Stimulated activated CD4-positive, alpha-beta T cell treated with anti-CD3 and anti-CD28 coated beads, Interleukin-15, amount 100 ng/mL, for 48 hours (primary cell): Measurements from ENCODE around the gene SEMA5A.

Experiments
- DNase-seq, 2 donors: peaks; one replicate each; pipeline ENCODE4 v3.0.0-alpha.2; 2020; ENCODE audit warnings: low read depth in 2 of 2

SEMA5A gene

DNA sequence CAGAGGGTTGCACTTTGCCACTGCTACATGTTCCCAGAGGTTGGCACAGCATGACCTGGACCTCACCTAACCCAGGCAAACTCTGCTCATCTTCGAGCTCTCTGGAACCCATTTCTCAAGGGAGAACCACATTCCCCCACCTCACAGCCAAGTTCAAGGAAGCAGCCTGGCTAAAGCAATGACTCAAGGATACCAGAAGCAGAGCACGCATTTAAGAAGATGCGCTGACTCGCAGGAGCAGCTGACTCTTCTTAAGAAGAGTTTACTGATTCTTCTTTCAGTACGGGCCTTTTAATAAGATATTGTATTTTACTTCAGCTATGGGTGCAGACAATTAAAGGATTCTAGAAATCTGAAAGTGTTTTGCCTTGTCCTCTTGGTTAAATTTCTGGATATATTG lies 4.1 kb upstream of the SEMA5A start:
- no peak for DNase-seq

DNA sequence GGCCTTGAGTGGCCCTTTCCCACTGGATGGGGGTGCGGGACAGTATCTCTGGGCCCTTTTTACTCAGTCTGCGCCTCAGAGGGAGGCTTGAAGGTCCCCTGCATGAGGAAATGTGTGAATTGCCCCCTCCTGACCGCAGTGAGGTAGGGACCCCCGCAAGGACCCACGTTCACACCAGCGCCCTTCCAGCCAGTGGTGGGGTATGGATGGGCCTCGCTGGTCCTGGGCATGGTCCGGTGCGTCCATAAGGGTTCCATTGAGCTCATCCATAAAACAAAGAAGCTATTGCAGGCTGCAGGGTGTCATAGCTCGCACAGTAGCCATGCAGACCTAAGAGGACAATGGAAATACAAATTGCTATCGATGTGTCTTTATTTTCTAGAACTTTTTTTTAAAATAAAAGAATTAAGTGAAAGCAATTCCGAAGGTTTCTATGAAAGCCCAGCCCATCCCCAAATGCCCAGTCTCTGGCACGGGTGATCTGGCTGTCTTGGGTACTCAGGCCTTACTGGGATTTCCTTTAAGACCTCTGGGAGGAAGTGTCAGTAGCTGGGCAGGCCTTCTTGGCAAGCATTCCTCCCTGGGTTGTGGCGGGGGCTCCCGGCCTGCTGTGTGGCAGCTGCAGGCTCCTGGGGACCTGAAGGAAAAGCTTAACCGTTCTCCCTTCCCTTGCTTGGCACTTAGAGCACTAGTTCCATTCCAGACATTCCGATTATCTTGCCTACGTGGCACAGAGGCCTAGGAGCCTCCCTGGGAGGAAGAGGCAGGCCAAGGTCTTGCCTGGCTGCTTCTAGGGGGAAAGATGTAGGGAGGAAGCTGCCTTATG lies 1.5 kb upstream of the SEMA5A start:
- no peak for DNase-seq

DNA sequence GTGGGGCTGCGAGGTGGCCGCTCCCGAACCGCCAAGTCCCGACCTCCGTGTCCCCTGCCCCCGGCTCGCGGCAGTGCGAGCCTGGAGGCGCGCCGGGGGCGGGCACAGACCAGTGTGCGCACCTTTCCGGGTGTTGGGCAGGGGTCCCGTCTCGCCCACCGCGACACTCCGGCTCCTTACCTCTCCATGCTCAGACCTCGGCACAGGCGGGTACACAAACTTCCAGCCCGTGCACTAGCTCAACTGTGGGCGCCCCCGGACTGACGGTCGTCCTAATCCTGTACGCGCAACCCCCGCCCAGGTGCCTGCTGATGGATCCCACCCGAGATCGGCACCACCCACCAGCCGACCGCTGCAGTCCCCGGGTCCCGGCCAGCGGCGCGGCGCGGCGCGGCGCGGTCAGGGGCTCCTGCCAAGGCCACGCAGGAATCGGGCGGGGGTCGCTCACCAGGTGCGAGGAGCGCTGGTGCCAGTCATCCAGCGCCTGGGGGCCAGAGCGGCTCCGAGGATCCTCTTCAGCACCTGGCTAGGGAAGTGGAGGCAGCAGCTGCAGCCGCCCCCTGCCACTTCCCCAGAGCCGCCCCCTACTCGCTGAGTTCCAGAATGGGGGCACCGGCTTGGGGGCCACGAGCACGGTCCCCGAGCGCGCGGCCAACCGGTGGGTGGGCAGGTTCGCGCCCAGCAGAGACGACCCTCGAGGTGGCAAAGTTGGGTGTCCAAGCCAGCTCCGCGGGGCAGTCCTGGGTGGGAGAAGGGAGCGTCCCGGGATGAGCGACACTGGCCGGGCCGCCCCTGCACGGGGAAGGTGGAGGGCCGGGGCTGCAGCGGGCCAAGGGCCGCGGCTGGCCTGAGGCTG lies 511 bp downstream of the SEMA5A start:
- DNase-seq, result no peak

DNA sequence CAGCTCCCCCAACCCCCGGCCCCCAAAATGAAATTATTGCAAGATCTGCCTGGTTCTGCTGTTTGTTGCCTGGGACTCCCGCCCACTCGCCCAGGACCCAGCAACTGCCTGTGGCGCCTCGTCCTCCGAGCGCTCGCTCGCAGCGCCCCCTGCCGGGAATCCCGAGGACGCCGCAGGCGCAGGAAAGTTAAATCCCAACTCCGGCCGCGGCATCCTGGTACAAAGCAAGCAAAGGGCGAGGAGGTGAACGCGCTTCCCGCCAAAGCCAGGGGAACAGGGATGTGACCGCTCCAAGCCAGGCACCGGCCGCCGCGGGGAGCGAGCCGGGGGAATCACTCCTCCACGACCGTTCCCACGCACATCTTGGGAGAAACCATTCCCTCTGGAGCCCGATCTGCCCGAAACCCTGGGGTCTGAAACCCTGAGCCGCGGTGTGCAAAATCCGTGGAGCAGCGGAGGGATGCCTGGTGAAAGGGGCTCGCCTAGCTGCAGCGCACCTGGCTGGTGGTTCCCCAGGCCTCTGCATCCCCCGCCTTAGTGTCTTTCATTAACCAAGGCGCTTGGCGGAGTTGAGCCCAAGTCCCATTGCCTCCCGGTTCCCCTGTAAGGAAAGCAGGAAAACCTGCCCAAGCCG lies 1.3 kb downstream of the SEMA5A start:
- DNase-seq, result peak; percentile 15 to 44

DNA sequence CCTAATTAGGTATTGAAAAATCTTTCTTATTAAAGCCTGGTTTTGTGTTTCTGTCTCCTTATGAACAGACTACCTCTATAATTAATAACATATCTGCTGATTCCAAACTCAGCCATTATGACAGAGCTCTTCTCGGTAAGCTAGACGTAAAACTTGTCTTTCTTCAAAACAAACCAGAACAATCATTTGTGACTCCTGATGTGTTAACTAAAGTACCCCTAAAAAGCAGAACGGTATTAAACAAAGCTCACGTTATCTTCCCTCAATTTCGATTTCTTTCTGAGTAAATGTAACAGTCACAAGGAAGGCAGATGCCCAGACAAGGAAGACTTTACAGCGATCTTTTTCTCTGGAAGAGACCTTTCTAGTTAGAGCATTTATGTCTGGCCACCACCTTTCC lies 1.8 kb downstream of the SEMA5A start:
- DNase-seq, result no peak

DNA sequence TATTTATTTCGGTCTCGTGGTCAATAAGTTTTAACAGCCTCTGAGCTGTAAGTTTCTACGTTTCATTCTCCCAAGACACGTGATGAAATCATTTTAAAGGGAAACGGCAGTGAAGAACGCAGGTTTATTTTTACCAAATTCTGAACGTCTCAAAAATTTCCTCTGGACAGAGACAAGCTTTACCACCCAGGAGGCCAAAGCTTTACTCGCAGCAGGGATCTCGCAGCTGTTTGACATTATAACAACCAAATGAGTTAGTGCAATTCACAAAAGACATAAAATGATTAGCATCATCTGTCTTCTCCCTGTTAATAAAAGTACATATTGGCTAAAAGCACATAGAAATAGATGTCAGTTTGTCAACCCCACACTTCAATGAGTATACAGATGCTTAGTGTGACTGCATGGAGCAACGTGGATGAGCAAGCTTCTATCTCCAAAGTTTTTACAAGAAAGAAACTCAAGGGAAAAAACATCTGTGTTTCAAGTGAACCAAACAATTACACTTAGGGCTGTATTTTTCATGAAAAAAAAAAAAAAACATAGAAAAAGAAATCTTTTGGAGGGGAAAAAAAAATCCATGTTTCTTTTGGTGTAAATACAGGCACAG lies 2.5 kb downstream of the SEMA5A start:
- no peak for DNase-seq

DNA sequence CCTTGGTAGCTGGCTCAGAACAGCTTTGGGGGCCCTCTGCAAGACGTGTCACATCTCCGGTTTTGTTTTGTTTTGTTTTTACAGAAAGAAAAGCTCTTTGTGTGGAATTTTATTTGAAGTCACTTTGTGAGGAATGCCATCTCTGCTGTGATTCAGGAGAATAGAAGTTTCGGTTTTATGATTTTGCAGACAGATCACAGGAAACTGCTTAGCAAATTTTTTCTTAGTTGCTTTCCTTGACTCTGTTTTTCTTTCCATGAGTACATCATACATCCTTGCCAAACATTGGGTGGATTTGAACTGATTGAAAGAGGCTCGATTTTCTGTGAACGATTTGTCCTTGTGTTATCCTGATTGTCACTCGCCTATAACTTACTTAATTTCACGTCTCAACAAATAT lies 5.1 kb downstream of the SEMA5A start:
- no peak for DNase-seq

DNA sequence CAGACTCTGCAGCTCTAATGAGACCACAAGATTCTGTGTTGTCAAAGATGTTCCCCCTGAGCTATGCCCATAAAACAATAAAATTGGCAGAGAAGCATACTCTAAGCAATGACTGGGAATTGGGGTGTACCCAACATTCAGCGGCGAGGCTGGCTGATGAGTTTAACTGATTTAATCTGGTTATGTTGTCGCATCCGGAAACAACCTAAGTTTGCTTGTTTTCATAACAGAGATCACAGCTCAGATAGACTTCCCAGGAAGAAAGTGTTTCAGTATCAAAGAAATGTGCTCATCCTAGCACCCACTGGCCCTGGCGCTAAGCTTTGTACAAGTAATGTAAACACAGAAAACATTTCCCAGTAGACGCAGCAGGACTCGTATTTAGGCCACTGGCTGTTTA lies 7.4 kb downstream of the SEMA5A start:
- no peak for DNase-seq

DNA sequence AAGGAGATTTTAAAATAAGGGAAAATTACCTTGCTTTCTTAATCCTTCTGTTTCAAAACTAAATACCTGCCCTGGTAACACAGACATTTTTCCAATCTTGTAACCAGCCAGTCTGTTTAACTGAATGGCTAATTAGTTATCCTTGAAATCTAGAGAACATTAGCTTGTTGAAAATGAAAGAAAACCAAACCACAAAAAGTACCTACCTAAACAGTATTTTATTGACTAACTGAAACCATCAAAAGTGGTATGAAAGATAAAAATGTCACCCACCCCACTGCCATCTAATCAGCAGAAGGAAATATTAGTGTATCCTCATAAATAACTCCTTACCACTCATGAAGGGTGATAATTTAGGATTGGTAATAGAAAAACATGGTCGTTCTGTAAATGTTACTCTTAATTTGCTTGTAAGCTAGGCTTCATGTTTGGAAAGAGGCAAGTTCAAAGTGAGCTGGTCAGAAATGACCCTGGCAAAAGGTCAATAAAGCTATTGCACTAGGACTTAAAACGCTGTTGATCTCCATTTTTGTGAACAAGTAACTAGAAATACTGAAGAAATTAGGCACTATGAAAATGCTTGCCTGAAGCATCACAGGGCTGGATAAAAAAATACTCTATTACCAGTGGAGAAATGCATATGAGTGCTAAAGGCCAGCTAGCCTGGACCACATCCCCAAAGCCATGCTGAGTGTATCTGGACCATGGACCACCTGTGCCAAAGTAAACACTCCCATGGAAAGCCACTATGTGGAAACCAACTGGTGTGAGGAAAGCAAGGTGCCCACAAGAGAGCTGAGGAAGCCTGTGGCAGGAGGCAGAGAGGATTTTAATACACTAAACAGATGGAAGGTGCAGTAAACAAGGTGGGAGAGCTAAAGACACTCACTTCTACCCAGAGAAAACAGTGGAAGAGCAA lies 8.4 kb downstream of the SEMA5A start:
- no peak for DNase-seq

DNA sequence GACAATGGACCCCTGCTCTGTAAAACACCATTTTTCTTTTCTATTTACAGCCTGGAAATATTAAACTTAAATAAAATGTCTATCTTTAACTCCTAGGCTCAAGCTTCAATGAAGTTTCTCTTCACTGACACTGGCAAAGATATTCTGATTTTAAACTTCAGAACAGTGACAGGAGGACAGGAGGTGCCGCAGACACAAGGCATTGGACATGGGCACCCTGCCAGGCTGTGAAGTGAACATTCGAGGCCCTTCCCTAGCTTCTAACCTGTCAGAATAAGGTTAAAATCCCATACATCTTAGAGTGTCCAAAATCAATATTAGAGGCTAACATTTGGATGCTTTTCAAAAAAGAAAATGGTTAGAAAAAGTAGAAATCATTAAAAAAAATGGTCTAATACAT lies 9.2 kb downstream of the SEMA5A start:
- DNase-seq, result no peak

DNA sequence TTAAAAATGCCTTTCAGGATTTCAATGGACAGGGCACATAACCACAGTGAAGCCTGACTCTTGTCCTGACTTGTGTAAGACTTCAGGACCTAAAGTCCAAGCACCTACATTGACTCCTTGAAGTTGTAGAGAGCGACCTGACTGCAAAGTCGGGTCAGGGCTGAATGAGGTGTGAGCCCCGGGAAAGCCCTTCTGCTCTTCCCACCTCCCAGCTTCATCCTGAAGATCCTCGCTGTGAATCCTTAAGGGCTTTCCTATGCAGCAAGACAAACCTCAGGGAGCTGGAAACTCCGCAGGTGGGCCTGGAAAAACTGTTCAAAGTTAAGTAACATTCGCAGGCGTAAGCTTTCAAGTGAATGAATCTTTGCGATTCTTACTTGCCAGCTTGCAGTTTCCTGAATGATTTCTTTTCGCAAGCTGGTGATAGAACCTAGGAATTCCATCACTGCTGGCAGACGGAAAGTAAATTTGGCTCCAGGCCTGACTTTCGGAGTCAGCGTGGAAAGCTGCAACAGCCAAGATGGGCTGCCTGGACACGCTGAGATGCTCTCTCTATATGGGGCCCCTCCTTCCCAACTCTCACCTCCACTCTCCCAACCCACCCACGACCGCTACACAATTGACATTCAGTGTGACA lies 10.9 kb downstream of the SEMA5A start:
- DNase-seq, result no peak

DNA sequence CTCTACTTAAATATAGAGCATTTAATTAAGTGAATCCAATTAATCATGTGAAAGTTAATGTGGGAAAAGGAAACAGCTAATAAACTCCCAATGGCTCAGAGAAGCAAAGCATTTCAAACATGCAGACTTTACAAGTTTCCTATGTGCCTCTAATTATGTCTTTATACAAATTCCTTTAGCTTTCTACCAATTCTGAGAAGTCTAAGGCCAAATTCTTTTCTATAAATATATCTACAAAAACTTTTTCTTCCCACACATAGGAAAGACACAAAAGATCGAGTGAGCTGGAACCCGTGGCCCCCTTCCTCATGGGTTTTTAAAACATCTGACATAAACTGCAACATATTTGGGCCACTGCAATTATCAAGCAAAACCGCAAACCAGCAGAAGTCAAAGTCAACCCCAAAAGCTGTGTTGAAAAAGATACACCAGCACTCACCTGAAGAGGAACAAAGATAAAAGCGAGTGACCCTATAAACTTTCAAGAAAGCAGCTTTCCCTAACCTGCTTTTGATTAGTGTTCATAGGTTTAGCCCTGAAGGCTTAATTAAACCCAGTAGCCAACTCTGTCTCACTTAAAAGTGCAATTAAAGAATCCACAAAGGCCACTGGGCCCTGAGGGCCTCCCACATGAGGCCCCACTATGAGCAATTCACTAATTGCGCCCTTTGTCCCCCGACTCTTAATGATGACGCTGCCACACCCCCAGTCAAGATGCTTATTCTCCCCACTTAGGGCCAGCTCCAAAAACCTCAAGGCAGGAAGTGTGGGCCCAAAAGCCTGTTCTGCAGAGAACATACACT lies 12.1 kb downstream of the SEMA5A start:
- DNase-seq, result no peak

DNA sequence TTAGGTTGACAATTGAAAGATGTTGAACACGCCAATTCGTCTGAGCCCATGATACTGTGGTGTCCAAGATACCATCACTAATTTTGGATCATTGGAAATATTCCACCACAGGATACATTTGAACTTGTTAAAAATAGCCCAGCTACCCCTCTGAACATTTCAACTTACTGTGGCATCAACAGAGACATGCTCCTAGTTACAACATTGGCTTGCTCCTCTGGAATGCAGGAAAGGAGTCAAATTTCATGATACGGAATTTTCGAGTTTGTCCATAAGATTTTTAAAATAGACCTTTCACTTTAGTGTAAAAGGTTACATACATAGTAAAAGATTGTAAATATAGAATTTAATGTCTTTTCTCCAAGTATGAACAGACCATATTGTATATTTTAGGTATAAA lies 12.8 kb downstream of the SEMA5A start:
- no peak for DNase-seq

DNA sequence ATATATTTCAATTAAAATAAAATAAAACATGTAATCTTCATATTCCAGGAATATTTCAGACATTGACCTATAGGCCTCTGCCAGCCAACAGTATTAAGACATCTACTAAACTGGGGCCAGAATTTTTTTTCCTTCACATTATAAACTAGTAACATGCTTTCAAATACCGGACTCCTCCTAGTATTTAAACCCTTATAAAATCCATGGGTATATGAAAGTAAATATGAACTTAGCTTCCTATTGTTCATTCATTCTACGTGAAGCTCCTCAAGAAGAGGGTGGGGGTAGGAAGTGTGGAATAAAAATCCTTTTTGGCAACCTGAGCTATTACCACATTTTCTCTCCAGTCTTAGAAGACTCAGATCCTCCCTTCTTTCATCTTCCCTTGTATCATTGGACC lies 16.4 kb downstream of the SEMA5A start:
- DNase-seq, result no peak

DNA sequence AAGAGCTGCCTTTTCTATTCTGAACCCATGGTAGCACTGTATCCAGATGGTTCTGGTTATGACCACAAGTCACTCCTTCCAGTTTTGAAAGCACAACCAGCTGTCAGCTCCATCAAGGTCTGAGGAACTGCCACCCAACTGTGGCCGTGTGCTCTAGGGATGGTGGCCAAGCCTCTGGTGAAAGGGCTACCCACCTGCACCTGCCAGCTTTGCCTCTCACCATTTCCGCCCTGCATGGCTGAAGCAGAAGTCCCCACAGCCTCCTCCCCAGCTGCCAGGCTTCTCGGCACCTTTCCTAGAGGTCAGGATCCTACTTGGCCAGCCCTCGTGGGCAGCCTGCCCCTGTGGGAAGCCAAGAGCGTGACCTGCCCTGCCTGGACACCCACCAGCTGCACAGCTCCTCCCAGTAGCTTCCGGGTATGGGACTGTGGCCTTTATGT lies 16.8 kb downstream of the SEMA5A start:
- no peak for DNase-seq

DNA sequence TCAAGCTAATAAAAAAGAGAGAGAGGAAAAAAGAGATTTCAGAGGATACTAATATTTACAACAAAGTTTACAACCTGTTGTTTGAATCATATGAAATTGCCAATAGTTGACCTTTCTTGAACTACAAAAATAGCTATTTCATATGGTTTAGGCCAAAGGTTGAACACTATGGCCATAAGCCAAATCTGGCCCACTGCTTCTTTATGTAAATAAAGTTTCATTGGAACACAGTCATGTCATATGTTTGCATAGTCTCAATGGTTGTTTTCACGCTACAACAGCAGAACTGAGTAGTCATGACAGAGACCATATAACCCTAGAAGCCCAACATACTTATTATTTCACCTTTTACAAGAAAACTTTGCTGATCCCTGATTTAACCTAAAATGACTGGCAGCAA lies 20.9 kb downstream of the SEMA5A start:
- DNase-seq, result no peak

DNA sequence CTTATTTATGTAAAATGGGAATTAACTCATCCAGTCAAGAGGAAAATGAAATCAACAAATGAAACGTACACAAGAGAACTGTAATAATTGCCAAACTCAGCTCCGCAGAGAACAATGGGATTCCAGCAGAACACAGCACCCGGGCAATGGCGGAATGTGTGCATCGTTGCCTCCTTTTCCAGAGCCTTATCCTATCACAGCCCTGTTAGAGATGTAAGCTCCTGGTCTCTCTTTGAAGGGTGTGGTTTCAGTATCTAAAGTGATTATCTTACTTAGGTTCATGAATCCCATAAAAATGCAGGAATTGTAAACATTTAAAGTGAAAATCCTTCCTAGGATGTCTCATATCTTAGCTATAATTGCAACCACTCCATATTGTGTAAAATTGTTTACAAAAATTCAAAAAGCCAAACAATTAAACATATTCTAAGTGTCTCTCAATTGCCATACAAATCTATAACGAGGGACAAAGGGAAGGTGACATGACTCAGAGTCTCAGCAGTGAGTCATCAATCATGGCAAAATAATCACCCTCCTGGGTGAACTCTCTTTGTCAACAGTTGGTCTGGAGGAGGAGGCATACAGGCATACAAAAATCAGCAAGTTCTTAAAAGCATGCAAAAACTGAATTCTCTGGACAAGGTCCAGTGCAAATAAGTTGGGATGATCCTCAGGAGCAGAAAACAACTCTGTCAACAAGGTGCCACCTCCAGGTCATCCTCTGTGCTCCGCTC lies 22.6 kb downstream of the SEMA5A start:
- no peak for DNase-seq

DNA sequence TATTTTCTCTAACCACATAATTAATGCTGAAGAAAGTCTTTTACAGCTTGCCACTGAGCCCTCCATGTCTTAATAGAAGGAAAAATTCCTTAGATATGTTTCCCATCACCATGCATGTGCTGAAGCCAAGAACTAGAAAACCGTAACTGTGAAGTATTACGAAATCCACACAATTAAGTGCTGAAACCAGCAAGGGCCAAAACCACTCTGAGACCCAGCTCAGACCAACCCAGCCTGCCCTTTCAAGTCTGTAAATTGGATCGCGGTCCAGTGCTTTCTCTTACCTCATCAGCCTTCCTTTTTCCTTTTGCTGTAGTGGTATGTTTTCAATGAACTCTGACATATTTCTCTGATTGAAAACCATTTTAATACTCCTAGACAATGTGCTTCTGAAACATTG lies 26.3 kb downstream of the SEMA5A start:
- no peak for DNase-seq

DNA sequence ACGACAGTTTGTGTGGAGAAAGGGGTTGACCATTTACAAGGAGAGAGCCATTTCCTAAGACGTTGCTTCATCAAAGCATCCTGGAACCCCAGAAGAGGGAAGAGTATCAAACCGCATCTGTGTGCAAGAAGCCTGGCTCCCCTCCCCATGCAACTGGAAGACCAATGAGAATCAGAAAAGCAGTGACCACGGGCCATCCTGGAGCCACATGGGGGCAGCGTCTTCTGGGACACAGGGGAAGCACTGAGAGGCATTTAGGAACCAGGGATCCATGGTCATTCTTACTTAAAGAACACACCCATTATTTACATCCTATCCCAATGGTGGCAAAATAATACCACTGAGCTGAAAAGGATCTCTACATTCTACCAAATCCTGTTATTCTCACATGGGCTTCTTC lies 29.3 kb downstream of the SEMA5A start:
- no peak for DNase-seq
